HG03565 (cell line): ENCODE measurements around the gene TMEM60.

Experiments used
- ATAC-seq: cut with Tn5 transposase; IDR thresholded peaks from one replicate; pipeline ENCODE4 v1.9.1; 2021; ENCODE audit warnings: mild to moderate bottlenecking, moderate library complexity; ENCODE audit not compliant: unreplicated experiment

Gene TMEM60

GRCh38 chr7:77782383-77782782 is 15.9 kb downstream of the TMEM60 start:
- ATAC-seq, result no peak

- no peak for ATAC-seq
Observed at GRCh38 chr7:77778535-77778934, 19.7 kb downstream of the TMEM60 start.

DNA sequence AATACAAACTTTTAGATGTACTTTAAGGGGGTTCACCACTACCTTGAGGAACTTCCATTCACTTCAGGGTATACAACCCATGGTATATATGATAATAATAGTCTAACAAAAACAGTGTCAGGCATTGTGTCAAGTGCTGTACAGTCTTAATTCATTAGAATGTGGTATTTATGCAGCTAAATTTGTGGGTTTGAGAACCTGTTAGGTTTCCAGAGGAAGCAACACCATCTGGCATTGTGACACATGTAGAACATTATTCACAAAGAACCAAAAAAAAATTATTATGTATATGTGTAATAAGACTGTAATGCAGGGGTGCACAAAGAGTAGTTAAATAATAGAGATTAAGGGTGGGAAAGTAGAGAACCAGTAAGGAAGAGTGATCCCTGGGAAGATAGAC is 26.3 kb downstream of the TMEM60 start:
- no peak for ATAC-seq

DNA sequence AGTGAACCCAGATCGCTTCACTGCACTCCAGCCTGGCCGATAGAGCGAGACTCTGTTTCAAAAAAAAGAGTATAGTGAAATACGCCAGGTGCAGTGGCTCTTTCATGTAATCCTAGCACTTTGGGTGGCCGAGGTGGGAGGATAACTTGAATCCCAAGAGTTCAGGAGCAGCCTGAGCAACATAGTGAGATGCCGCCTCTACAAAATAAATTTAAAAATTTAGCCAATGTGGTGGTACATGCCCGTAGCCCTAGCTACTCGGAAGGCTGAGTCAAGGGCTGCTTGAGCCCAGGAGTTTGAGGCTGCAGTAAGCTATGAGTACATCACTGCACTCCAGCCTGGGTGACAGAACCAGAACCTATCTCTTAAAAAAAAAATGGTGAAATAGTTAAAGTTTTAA is 27.9 kb downstream of the TMEM60 start:
- no peak for ATAC-seq

- ATAC-seq, result no peak
Observed at GRCh38 chr7:77766801-77767605, 31.2 kb downstream of the TMEM60 start.

DNA sequence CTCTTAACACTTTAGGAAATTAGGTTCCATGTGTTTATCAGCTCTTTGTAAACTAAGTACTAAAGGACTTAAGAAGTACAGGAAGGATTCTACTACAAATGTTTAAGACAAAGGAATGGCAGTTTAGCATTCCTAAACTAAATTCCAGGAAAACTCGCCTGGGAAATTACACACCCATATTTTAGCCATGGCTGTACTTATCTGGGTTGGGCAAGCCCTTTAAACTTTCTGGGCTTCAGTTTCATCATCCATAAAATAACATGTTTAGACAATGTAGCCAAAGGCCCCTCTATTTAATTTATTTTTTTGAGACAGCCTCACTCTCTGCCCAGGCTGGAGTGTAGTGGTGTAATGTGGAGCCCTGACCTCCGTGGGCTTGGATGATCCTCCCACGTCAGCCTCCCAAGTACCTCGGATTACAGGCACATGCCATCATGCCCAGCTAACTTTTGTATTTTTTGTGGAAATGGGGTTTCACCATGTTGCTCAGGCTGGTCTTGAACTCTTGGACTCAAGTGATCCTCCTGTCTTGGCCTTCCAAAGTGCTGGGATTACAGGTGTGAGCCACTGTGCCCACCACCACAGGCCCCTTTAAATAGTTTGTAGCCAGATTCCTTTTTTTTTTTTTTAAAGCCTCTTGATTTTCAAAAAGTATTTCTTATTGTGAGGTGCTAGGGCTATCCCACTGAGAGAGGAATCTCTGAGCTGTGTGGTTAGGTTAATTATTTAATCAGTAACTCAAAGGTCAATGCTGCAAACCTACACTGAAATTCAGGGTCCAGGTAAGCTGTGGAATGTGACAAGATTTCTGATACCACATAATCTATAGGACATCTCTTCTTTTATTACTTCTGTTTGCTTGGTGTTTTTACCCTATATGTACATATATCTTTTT is 32.1 kb downstream of the TMEM60 start:
- ATAC-seq, result no peak

GRCh38 chr7:77765481-77765880 is 32.8 kb downstream of the TMEM60 start:
- no peak for ATAC-seq

DNA sequence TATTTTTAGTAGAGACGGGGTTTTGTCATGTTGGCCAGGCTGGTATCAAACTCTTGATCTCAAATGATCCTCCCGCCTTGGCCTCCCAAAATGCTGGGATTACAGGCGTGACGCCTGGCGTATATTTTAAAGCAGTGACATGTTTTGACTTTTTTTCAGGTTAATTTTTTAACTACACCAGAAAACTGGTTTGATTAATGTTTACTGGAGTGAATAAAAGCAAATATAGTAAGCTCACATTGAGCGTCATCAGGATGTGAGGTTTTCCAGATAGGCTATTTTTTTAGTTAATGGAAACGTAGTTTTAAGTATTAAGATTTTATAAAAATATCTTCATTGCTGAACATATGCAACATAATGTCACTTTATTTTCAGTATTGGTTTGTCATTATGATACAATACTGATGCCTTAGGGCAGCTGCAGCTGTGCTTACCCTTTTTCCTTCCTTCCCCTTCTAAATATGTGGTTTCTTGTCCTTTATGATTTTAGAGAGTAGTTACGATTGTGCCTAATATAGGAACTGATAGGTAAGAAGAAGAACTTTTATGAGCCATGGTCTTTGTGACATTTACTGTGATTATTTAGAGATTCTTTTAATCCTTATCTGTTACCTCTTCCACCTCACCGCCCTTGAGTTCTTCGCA is 37.3 kb downstream of the TMEM60 start:
- ATAC-seq, result no peak

- ATAC-seq, result no peak
Observed at GRCh38 chr7:77759294-77759889, 38.8 kb downstream of the TMEM60 start.

GRCh38 chr7:77757589-77757988 is 40.6 kb downstream of the TMEM60 start:
- ATAC-seq, result peak; percentile 86

GRCh38 chr7:77753173-77753572 is 45.1 kb downstream of the TMEM60 start:
- ATAC-seq, result no peak

GRCh38 chr7:77752016-77752415 is 46.2 kb downstream of the TMEM60 start:
- no peak for ATAC-seq

DNA sequence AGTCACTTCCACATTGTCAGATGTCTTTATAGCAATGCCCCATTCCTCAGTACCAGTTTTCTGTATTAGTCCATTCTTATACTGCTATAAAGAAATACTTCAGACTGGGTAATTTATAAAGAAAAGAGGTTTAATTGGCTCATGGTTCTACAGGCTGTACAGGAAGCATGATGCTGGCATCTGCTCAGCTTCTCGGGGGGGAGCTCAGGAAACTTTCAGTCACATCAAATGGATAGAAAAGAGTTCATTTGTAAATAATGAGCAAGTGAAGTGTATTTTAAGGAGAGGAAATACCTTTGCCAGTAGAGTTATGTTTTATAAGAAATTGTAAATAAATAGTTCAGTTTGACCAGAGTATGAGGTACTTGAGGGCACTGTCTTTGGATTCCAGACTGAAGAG is 50.5 kb downstream of the TMEM60 start:
- ATAC-seq, result no peak

GRCh38 chr7:77747178-77747577 is 51.1 kb downstream of the TMEM60 start:
- no peak for ATAC-seq

- ATAC-seq, result no peak
Observed at GRCh38 chr7:77746824-77747165, 51.4 kb downstream of the TMEM60 start.

DNA sequence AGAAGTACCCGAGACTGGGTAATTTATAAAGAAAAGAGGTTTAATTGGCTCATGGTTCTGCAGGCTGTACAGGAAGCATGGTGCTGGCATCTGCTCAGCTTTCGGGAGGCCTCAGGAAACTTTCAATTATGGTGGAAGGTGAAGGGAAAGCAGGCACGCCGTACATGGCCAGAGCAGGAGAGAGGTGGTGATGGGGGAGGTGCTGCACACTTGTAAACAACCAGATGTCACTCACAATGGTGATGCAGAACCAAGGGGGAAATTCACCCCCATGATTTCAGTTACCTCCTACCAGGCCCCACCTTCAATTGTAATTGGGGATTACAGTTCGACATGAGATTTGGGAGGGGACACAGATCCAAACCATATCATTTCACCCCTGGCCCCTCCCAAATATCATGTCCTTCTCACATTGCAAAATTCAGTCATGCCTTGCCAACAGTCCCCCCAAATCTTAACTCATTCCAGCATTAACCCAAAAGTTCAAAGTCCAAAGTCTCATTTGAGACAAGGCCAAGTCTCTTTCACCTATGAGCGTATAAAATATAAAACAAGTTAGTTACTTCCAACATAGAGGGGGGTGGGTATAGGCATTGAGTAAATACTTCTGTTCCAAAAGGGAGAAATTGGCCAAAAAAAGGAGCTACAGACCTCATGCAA is 51.9 kb downstream of the TMEM60 start:
- ATAC-seq, result no peak

GRCh38 chr7:77745746-77746145 is 52.5 kb downstream of the TMEM60 start:
- no peak for ATAC-seq
